CD4-positive, alpha-beta T cell treated with Interleukin-15 for 4 hours (primary cell): ENCODE measurements around the gene TCTA.

Source experiments
- DNase-seq: peaks from one replicate; pipeline ENCODE4 v3.0.0-alpha.2; 2020; ENCODE audit warnings: low spot score

Gene TCTA

GRCh38 chr3:49460956-49461355, 48.7 kb downstream of the TCTA start:
- no peak for DNase-seq

- no peak for DNase-seq
Observed at GRCh38 chr3:49461443-49462171, 49.4 kb downstream of the TCTA start.

GRCh38 chr3:49462222-49462621, 50.0 kb downstream of the TCTA start:
- no peak for DNase-seq

- no peak for DNase-seq
Observed at GRCh38 chr3:49465270-49466034, 53.2 kb downstream of the TCTA start.
